Measurements from ENCODE around the gene HSPB8.

Gene HSPB8

DNA sequence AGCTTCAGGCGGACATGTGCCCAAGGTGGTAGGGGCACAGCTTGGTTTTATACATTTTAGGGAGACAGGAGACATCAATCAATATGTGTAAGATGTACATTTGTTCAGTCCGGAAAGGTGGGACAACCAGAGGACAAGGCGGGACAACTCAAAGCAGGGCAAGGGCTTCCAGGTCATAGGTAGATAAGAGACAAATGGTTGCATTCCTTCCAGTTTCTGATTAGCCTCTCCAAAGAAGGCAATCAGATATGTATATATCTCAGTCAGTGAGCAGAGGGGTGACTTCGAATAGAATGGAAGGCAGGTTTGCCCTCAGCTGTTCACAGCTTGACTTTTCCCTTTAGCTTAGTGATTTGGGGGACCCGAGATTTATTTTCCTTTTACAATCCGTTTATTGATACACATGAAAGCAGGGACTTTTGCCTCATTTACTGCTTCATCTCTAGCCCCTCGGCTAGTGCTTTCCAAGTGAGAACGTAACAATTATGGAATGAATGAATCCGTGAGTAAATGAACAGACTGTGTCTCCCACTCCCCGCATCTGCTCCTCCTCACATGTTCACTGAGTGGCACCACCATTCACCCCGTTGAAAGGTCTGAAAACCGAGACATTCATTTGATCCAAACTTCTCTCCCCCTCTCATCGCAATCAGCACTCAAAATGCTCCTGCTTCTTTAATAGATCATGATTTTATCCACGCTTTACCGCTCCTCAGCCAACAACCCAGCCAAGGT lies 6.9 kb upstream of the HSPB8 start:
- DNase-seq = no peak

DNA sequence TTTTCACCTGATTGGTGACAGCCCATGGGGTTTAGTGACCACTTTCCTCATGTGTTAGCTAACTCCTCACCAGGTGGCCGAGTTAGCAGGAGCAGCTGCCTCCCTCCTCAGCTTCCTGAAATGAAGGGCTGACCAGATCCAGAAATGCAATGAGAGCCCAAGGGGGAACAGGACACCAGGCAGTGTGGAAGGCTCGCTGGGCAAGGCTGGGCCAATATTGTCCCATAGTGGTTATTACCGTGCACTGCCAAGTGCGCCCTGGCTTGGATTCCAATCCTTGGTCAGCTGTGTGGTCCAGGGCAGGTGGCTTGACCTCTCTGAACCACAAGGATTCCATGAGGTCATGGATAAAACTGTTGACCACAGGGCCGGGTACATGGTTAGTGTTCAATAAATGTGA lies 3.6 kb upstream of the HSPB8 start:
- DNase-seq = no peak

- peak; percentile 56 for DNase-seq
Measured at GRCh38 chr12:119176267-119177055, 2.3 kb upstream of the HSPB8 start.

GRCh38 chr12:119177056-119177325 lies 1.7 kb upstream of the HSPB8 start:
- DNase-seq = no peak

- no peak for DNase-seq
Measured at GRCh38 chr12:119177724-119178380, 879 bp upstream of the HSPB8 start.

GRCh38 chr12:119179335-119180021 lies 747 bp downstream of the HSPB8 start:
- no peak for DNase-seq

GRCh38 chr12:119180380-119181040 lies 1.8 kb downstream of the HSPB8 start:
- no peak for DNase-seq

GRCh38 chr12:119181202-119181601 lies 2.5 kb downstream of the HSPB8 start:
- no peak for DNase-seq

- no peak for DNase-seq
Measured at GRCh38 chr12:119181944-119182343, 3.2 kb downstream of the HSPB8 start.

GRCh38 chr12:119182701-119183493 lies 4.2 kb downstream of the HSPB8 start:
- DNase-seq = no peak

GRCh38 chr12:119183942-119184695 lies 5.4 kb downstream of the HSPB8 start:
- DNase-seq = no peak

- DNase-seq = no peak
Measured at GRCh38 chr12:119195256-119195655, 16.5 kb downstream of the HSPB8 start.

DNA sequence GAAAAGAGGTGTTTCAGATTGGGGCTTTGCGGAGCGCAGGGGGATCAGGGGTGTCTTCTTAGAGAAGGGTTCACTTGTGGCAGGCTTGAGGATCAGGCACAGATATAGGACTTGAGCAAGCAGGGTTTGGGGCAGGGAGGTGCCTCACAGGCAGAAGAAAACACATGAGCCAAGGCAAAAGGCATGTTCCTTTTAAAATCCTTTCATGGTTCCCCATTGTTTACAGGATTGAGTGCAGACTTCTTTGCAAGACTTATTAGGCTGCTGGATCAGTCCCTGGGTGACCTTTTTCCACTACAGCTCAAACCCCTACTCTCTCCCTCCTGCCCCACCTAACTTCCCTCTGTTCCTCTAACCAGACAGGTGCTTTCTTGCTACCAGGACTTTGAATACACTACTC lies 19.7 kb downstream of the HSPB8 start:
- no peak for DNase-seq

DNA sequence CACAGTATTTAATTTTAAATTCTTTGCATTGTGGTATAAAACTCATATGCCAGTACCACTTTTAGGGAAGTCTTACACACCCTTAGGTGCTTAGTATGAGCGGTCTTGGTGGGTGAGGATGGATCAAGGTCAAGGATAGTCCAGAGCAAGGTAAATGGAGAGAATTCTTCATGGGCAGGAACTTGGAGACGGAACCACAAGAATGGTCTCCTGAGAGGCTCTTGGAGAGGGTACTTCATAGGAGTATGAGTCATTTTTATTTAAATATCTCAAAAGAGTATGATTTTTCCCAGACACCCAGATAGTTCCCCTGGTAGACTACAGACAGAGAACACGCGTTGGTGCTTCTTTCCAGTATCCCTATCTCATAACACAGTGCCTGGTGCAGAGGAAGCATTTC lies 21.9 kb downstream of the HSPB8 start:
- no peak for DNase-seq

GRCh38 chr12:119201789-119202543 lies 23.2 kb downstream of the HSPB8 start:
- peak; percentile 91 for DNase-seq

DNA sequence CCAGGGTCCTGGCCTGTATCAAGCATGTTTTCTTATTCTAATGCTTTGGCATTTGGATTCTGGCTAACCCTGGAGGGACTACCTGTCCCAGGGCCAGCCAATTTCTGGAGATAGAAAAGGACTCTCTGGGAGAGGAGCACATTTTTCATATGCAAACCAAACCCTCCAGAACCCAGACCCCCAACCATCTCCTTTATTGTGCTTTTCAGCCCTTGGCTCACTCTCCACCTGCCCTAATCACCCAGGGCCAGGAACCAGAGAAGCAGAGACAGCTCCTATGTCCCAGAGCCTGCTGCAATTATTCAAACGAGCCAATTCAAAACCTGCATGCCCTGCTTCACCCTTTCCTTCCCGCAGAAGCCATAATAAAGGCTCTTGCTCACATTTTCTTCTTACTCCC lies 23.8 kb downstream of the HSPB8 start:
- no peak for DNase-seq

- DNase-seq = no peak
Measured at GRCh38 chr12:119204131-119204530, 25.4 kb downstream of the HSPB8 start.

DNA sequence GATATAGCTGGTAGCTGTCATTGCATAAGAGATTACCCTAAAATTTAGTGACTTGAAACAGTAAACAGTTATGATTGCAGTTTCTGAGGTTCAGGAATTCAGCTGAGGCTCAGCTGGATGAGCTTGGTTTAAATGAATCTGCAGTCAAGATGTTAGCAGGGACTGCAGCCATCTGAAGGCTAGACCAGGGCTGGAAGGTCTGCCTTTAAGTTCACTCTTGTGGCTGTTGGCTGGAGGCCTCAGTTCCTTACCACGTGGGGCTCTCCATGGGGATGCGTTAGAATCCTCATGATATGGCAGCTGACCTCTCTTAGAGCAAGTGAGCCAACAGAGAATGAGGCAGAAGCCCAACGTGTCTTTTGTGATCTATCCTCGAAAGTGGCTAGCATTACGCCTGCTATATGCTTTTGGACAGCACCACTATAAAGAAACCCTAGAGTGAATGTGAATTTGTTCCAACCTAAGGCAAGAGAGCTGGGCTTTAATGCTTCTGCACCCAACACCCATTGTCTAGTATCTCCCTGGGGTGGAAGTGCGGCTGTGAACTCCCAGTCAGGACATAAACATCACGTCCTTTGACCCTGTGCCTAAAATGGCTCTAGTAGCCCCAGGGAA lies 26.0 kb downstream of the HSPB8 start:
- no peak for DNase-seq

DNA sequence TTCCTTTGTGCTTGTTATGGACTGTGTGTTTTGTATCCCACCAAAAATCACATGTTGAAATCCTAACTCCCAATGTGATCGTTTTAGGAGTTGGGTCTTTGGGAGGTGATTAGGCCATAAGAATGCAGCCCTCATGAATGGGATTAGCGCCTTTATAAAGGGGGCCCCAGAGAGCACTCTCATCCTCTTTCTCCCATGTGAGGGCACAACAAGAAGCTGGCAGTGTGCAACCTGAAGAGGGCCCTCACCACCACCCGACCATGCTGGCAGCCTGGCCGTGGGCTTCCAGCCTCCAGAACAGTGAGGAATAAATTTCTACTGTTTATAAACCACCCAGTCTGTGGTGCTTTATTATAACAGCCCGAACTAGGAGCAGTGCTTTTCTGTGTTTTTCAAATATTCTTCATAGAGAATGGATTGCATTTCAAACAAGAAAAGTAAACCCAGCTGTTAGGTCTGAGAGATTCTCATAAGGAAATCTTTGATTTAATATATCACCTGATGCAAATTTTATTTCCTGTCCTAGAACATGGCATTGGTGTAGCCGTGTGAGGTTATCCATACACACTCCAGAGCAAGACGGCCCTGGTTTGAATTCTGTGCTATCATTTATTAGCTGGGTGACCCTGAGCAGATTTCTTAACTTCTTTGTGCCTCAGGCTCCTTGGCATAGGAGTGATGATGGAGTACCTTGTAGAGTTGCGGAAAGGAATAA lies 27.8 kb downstream of the HSPB8 start:
- no peak for DNase-seq
